UCSD-AML1 (cell line): ENCODE results near the gene GUCY1A1.
A peak's percentile ranks its signal among the peaks of the same experiment; 100 is the strongest.

ENCODE experiments used
- DNase-seq: peaks from one replicate; lab custom pipeline; 2025; ENCODE audit not compliant: unreplicated experiment; lab: John Stamatoyannopoulos, UW

GUCY1A1 gene

GRCh38 chr4:155690044-155690837 lies 23.6 kb downstream of the GUCY1A1 start:
- no peak for DNase-seq

GRCh38 chr4:155692361-155692760 lies 25.7 kb downstream of the GUCY1A1 start:
- DNase-seq, result no peak

GRCh38 chr4:155693015-155693663 lies 26.5 kb downstream of the GUCY1A1 start:
- no peak for DNase-seq

GRCh38 chr4:155694100-155694785 lies 27.6 kb downstream of the GUCY1A1 start:
- no peak for DNase-seq

- DNase-seq, result no peak
These were observed 29.6 kb downstream of the GUCY1A1 start for GRCh38 chr4:155696226-155696625.

- peak; percentile 9 for DNase-seq
These were observed 30.1 kb downstream of the GUCY1A1 start for GRCh38 chr4:155696726-155697125.

- DNase-seq, result no peak
These were observed 35.2 kb downstream of the GUCY1A1 start for GRCh38 chr4:155701827-155702226.

GRCh38 chr4:155703486-155704247 lies 37.0 kb downstream of the GUCY1A1 start:
- DNase-seq, result no peak

GRCh38 chr4:155704841-155705404 lies 38.3 kb downstream of the GUCY1A1 start:
- no peak for DNase-seq

- DNase-seq, result no peak
These were observed 39.0 kb downstream of the GUCY1A1 start for GRCh38 chr4:155705664-155706063.

GRCh38 chr4:155706147-155706546 lies 39.5 kb downstream of the GUCY1A1 start:
- DNase-seq, result no peak

GRCh38 chr4:155707251-155707650 lies 40.6 kb downstream of the GUCY1A1 start:
- no peak for DNase-seq

- no peak for DNase-seq
These were observed 42.1 kb downstream of the GUCY1A1 start for GRCh38 chr4:155708782-155709181.

- no peak for DNase-seq
These were observed 43.3 kb downstream of the GUCY1A1 start for GRCh38 chr4:155709918-155710317.

GRCh38 chr4:155711556-155711955 lies 44.9 kb downstream of the GUCY1A1 start:
- no peak for DNase-seq

GRCh38 chr4:155712846-155713245 lies 46.2 kb downstream of the GUCY1A1 start:
- no peak for DNase-seq

GRCh38 chr4:155713911-155714310 lies 47.3 kb downstream of the GUCY1A1 start:
- no peak for DNase-seq

- DNase-seq, result no peak
These were observed 55.7 kb downstream of the GUCY1A1 start for GRCh38 chr4:155722336-155722735.

GRCh38 chr4:155722816-155723499 lies 56.3 kb downstream of the GUCY1A1 start:
- DNase-seq, result no peak

- no peak for DNase-seq
These were observed 58.1 kb downstream of the GUCY1A1 start for GRCh38 chr4:155724731-155725130.
